LNCaP clone FGC (cell line): Measurements from ENCODE around the gene BAIAP2L2.

Experiments
- DNase-seq: peaks from one replicate; pipeline ENCODE4 v3.0.0-alpha.2; 2011; ENCODE audit warnings: low read depth
- H3K4me3 ChIP-seq: 2 replicates; pipeline ENCODE4 v1.5.1; 2011; ENCODE audit warnings: mild to moderate bottlenecking, low read depth, low read length, control low read depth
- TF ChIP-seq, protein P1 (sequence below): IDR thresholded peaks from 2 replicates; pipeline ENCODE4 v1.5.1; 2012; ENCODE audit warnings: mild to moderate bottlenecking; ENCODE audit not compliant: control insufficient read depth, insufficient read depth; ENCODE audit errors: extremely low read depth

BAIAP2L2 gene

GRCh38 chr22:38075105-38075825 lies 35.2 kb downstream of the BAIAP2L2 start:
- no peak for DNase-seq
- TF ChIP-seq, protein P1, sequence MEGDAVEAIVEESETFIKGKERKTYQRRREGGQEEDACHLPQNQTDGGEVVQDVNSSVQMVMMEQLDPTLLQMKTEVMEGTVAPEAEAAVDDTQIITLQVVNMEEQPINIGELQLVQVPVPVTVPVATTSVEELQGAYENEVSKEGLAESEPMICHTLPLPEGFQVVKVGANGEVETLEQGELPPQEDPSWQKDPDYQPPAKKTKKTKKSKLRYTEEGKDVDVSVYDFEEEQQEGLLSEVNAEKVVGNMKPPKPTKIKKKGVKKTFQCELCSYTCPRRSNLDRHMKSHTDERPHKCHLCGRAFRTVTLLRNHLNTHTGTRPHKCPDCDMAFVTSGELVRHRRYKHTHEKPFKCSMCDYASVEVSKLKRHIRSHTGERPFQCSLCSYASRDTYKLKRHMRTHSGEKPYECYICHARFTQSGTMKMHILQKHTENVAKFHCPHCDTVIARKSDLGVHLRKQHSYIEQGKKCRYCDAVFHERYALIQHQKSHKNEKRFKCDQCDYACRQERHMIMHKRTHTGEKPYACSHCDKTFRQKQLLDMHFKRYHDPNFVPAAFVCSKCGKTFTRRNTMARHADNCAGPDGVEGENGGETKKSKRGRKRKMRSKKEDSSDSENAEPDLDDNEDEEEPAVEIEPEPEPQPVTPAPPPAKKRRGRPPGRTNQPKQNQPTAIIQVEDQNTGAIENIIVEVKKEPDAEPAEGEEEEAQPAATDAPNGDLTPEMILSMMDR: no peak
- H3K4me3 ChIP-seq: no peak overlapping the region

DNA sequence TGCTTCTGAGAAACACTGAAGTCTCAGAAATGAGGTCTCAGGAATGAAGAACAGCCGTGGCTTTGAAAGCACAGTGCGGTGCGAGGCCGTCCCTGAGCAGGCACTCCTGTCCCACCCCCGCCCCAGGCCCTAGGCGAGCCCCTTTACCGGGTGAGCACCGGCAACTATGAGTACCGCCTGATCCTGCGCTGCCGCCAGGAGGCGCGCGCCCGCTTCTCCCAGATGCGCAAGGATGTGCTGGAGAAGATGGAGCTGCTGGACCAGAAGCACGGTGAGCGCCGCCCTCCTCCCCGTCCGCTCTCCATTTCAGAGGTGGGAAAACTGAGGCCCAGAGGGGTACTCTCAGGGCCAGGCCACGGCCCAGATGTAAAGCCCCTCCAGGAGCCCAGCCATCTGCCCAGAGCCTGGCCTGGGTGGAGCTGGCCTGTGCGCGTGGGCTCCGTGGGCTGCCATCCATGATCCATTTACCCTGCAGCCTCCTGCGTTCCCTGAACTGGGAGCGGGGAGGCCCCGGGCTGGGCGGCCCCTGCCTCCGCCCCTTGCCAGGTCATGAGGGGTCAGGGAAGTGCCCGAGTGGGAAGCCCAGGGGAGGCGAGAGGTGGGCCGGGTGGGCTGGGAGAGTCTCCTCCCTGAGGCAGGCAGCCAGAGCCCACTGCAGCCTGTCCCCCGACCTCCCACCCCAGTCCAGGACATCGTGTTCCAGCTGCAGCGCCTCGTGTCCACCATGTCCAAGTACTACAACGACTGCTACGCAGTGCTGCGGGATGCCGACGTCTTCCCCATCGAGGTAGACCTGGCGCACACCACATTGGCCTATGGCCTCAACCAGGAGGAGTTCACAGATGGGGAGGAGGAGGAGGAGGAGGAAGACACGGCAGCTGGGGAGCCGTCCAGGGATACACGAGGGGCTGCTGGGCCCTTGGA lies 36.0 kb downstream of the BAIAP2L2 start:
- DNase-seq: no peak
- TF ChIP-seq, protein P1: no peak
- no peak overlapping the region for H3K4me3 ChIP-seq

DNA sequence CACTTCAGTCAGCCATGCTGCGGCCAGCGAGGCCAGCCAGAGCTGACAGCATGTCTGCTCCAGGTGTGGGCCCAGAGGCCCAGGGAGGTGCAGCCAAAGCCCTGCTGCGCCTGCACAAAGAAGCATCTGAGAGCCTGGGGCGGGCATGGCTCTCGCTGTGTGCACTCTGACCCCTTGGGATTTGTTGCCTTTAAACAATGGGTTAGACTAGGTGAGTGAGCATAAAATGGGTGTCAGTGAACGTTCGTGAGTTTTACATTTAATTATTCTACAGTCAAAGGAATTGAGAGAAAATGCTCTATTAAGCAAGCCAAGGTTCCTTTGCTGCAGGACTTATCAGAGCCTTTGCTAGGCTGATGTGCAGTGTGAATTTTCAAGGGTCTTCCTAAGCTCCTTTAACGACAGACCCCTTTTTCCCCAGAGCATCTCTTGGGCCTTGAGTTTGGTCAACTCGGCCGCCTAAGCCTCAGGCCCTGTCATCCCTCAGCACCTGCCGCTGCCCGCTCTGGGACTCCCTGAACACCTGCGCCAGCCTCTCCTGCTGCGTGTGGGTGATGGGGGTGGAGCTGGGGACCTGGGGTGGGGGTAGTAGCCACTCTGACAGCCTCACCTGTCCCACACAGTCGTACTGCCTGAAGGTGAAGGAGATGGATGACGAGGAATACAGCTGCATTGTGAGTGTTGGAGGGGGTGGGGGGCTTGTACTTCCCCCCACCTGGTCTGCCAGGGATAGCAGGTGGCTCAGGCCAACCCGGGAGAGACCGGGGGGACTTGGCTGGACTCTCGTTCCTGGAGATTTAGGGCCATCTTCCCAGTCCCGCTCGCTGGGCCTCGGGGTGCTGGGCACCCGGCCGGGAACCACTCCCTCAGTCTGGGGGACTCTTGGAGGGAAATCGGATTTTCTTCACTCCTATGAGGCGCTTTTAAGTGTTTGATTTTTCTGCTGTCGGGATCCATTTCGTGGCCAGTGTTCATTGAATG lies 37.0 kb downstream of the BAIAP2L2 start:
- no peak for DNase-seq
- TF ChIP-seq, protein P1: no peak

GRCh38 chr22:38072322-38073149 lies 37.9 kb downstream of the BAIAP2L2 start:
- H3K4me3 ChIP-seq: no peak overlapping the region
- no peak for DNase-seq
- TF ChIP-seq, protein P1: no peak

More for the DNA sequence above, 37.0 kb downstream of the BAIAP2L2 start:
- H3K4me3 ChIP-seq: no peak overlapping the region

GRCh38 chr22:38071421-38072321 lies 38.8 kb downstream of the BAIAP2L2 start:
- no peak for DNase-seq
- no peak overlapping the region for H3K4me3 ChIP-seq
- TF ChIP-seq, protein P1: no peak
